Fibroblast of lung (primary cell): ENCODE results near the gene DCAF6. TPM values are rescaled to one million over a fixed set of nuclear protein-coding genes. Genes with fewer than 3 reads are reported as not detected.

ENCODE experiments used
- DNase-seq, 2 donors: peaks; one replicate each; pipeline versions ENCODE4 v3.0.0 to v3.0.0-alpha.2; 2010; ENCODE audit warnings: low read depth in 2 of 2
- H2AFZ ChIP-seq: 2 replicates; pipeline ENCODE4 v1.5.1; 2012; ENCODE audit warnings: low read length, control low read depth, inconsistent platforms
- H3K27ac ChIP-seq: 2 replicates; pipeline ENCODE4 v1.5.1; 2011; ENCODE audit warnings: low read length, control low read depth; ENCODE audit not compliant: insufficient read depth
- H3K27me3 ChIP-seq: 2 replicates; pipeline ENCODE4 v1.5.1; 2011; ENCODE audit warnings: mild to moderate bottlenecking, low read length; ENCODE audit not compliant: control insufficient read depth, insufficient read depth
- H3K36me3 ChIP-seq: 2 replicates; pipeline ENCODE4 v1.5.1; 2011; ENCODE audit warnings: low read length; ENCODE audit not compliant: control insufficient read depth, insufficient read depth
- H3K4me1 ChIP-seq: 2 replicates; pipeline ENCODE4 v1.5.1; 2011; ENCODE audit warnings: low read length; ENCODE audit not compliant: control insufficient read depth, insufficient read depth; ENCODE audit errors: extremely low read depth
- H3K4me2 ChIP-seq: 2 replicates; pipeline ENCODE4 v1.5.1; 2011; ENCODE audit warnings: low read length, control low read depth; ENCODE audit not compliant: insufficient read depth; ENCODE audit errors: extremely low read depth
- H3K4me3 ChIP-seq, 4 experiments: fragments of 200-600 bp in 1 of 4; sonication (generic) in 1 of 4; replicated peaks in 1 of 4; 2 replicates each; pipeline ENCODE4 v1.5.1; 2011 to 2016; ENCODE audit warnings: low read length in 4 of 4, low read depth in 3 of 4, mild to moderate bottlenecking in 3 of 4, control low read depth in 2 of 4, inconsistent platforms in 1 of 4, mixed read lengths in 1 of 4; ENCODE audit not compliant: insufficient read depth in 1 of 4; ENCODE audit errors: control extremely low read depth in 1 of 4
- H3K79me2 ChIP-seq: 2 replicates; pipeline ENCODE4 v1.5.1; 2012; ENCODE audit warnings: mild to moderate bottlenecking, low read length, inconsistent platforms; ENCODE audit not compliant: control insufficient read depth, insufficient read depth
- H3K9ac ChIP-seq: 2 replicates; pipeline ENCODE4 v1.5.1; 2011; ENCODE audit warnings: mild to moderate bottlenecking, low read length, control low read depth; ENCODE audit not compliant: insufficient read depth
- H3K9me3 ChIP-seq: 2 replicates; pipeline ENCODE4 v1.5.1; 2012; ENCODE audit warnings: low read depth, low read length; ENCODE audit not compliant: control insufficient read depth, insufficient read depth
- H4K20me1 ChIP-seq: 2 replicates; pipeline ENCODE4 v1.5.1; 2011; ENCODE audit warnings: low read length; ENCODE audit not compliant: control insufficient read depth, insufficient read depth; ENCODE audit errors: extremely low read depth
- CTCF ChIP-seq, 2 donors: IDR thresholded peaks in 1 of 2; conservative IDR thresholded peaks in 1 of 2; 1 replicate in 1 of 2; 2 replicates in 1 of 2; pipeline ENCODE4 v1.5.1; 2011 to 2012; ENCODE audit warnings: low read length in 2 of 2, control low read depth in 1 of 2, inconsistent platforms in 1 of 2, low read depth in 1 of 2, mild to moderate bottlenecking in 1 of 2
- EZH2 ChIP-seq: IDR thresholded peaks from 2 replicates; pipeline ENCODE4 v1.5.1; 2012; ENCODE audit warnings: low read length, control low read depth, mild to moderate bottlenecking; ENCODE audit errors: missing control alignments
- polyA plus RNA-seq, 2 donors: library from polyadenylated mRNA; depleted of rRNA in 1 of 2; stranded (reverse) in 1 of 2; unstranded in 1 of 2; fragments of >200 nt; gene quantifications; 2 replicates each; pipeline ENCODE4 v1.2.1, GENCODE V29; 2011 to 2012; ENCODE audit warnings: missing spikeins in 1 of 2
- total RNA-seq: library from RNA; depleted of rRNA; stranded (reverse); fragments of >200 nt; gene quantifications from 2 replicates; pipeline ENCODE4 v1.2.1, GENCODE V29; 2014

DCAF6 gene
- total and polyA plus RNA-seq, 2 donors (not counting 1 experiment from before 2014, with no cell fraction given), result 64.4 to 143 TPM

GRCh38 chr1:167996266-167996665 lies 59.8 kb downstream of the DCAF6 start:
- Histone ChIP-seq H3K27me3 (no peaks in the 10 kb centered on the region), H4K20me1 (peaks cover 2% of the 10 kb centered on the region), H3K4me2 (no peak overlapping the region), H3K9me3 (no peaks in the 10 kb centered on the region), H3K79me2 (no peaks in the 10 kb centered on the region), H3K9ac (no peak overlapping the region), H3K36me3 (peaks cover 2% of the 10 kb centered on the region), H3K27ac (no peak overlapping the region), H3K4me1 (no peaks in the 10 kb centered on the region), H3K4me3 (no peak overlapping the region), H2AFZ (no peak overlapping the region)
- TF ChIP-seq EZH2 (no peak), CTCF (conservative IDR thresholded peaks at IDR 0.05 in 1 of 2, IDR thresholded peaks at IDR 0.05 in 1 of 2; ENCODE audit: low read depth in 1 of 2, low read length in 2 of 2) (no peak)
- DNase-seq, result no peak

GRCh38 chr1:167997037-167997575 lies 60.6 kb downstream of the DCAF6 start:
- DNase-seq, result no peak
- no peak overlapping the region for H3K9ac ChIP-seq
- H2AFZ ChIP-seq, result no peak overlapping the region
- peaks cover 2% of the 10 kb centered on the region for H4K20me1 ChIP-seq
- H3K36me3 ChIP-seq, result no peaks in the 10 kb centered on the region
- no peak overlapping the region for H3K4me2 ChIP-seq
- no peak for TF ChIP-seq EZH2
- no peak for TF ChIP-seq CTCF (conservative IDR thresholded peaks at IDR 0.05 in 1 of 2, IDR thresholded peaks at IDR 0.05 in 1 of 2; ENCODE audit: low read depth in 1 of 2, low read length in 2 of 2)
- H3K4me3 ChIP-seq, result no peak overlapping the region
- no peak overlapping the region for H3K27ac ChIP-seq
- H3K79me2 ChIP-seq, result no peaks in the 10 kb centered on the region
- H3K4me1 ChIP-seq, result no peaks in the 10 kb centered on the region
- no peaks in the 10 kb centered on the region for H3K27me3 ChIP-seq
- no peaks in the 10 kb centered on the region for H3K9me3 ChIP-seq

GRCh38 chr1:167999877-168000276 lies 63.4 kb downstream of the DCAF6 start:
- Histone ChIP-seq H3K79me2 (no peaks in the 10 kb centered on the region), H2AFZ (no peak overlapping the region), H4K20me1 (no peaks in the 10 kb centered on the region), H3K4me1 (no peaks in the 10 kb centered on the region), H3K4me2 (no peak overlapping the region), H3K27me3 (no peaks in the 10 kb centered on the region), H3K4me3 (no peak overlapping the region), H3K27ac (no peak overlapping the region), H3K36me3 (peaks cover 4% of the 10 kb centered on the region), H3K9me3 (no peaks in the 10 kb centered on the region), H3K9ac (no peak overlapping the region)
- peak in 1 of 2 donors; percentile 19 for DNase-seq
- TF ChIP-seq CTCF (conservative IDR thresholded peaks at IDR 0.05 in 1 of 2, IDR thresholded peaks at IDR 0.05 in 1 of 2; ENCODE audit: low read depth in 1 of 2, low read length in 2 of 2) (no peak), EZH2 (no peak)
